MM.1S (cell line): ENCODE measurements around the gene SPC25.
"Not testable (repeated sequence)": the region's sequence is repeated elsewhere in the genome, so short reads cannot be mapped to it uniquely, and the experiment has no call there.

Experiments used
- EZH2 ChIP-seq: fragments of 300-600 bp; sonication (generic); optimal IDR thresholded peaks from 2 replicates; pipeline ENCODE3; 2017; ENCODE audit warnings: low read depth, mild to moderate bottlenecking, antibody characterized with exemption, low read length, mixed read lengths
- EZH2phosphoT487 ChIP-seq: fragments of 300-600 bp; sonication (generic); IDR thresholded peaks from 2 replicates; pipeline ENCODE4 v1.6.1; 2018; ENCODE audit warnings: antibody characterized with exemption, low read length
- TF ChIP-seq, protein P1 (sequence below): fragments of 300-600 bp; sonication (generic); IDR thresholded peaks from 2 replicates; pipeline ENCODE4 v1.5.1; 2016; ENCODE audit warnings: antibody characterized with exemption, low read length, mixed read lengths

DNA sequence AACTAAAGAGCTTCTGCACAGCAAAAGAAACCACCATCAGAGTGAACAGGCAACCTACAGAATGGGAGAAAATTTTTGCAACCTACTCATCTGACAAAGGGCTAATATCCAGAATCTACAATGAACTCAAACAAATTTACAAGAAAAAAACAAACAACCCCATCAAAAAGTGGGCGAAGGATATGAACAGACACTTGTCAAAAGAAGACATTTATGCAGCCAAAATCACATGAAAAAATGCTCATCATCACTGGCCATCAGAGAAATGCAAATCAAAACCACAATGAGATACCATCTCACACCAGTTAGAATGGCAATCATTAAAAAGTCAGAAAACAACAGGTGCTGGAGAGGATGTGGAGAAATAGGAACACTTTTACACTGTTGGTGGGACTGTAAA, 19.9 kb downstream of the SPC25 start:
- TF ChIP-seq, protein P1, sequence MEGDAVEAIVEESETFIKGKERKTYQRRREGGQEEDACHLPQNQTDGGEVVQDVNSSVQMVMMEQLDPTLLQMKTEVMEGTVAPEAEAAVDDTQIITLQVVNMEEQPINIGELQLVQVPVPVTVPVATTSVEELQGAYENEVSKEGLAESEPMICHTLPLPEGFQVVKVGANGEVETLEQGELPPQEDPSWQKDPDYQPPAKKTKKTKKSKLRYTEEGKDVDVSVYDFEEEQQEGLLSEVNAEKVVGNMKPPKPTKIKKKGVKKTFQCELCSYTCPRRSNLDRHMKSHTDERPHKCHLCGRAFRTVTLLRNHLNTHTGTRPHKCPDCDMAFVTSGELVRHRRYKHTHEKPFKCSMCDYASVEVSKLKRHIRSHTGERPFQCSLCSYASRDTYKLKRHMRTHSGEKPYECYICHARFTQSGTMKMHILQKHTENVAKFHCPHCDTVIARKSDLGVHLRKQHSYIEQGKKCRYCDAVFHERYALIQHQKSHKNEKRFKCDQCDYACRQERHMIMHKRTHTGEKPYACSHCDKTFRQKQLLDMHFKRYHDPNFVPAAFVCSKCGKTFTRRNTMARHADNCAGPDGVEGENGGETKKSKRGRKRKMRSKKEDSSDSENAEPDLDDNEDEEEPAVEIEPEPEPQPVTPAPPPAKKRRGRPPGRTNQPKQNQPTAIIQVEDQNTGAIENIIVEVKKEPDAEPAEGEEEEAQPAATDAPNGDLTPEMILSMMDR = not testable (repeated sequence)
- not testable (repeated sequence) for TF ChIP-seq EZH2, EZH2phosphoT487
